Breast epithelium (tissue), 4 donors: ENCODE data around the gene PPP1CB. TPM values are rescaled to one million over a fixed set of nuclear protein-coding genes. Genes with fewer than 3 reads are reported as not detected.

Source experiments
- DNase-seq, 2 donors: peaks; one replicate each; pipeline ENCODE4 v3.0.0-alpha.2; 2019; ENCODE audit warnings: low spot score in 2 of 2
- H3K27ac ChIP-seq, 2 donors: fragments of 200-600 bp; sonication (generic) in 1 of 2; one replicate each; pipeline ENCODE4 v1.5.1; 2016 to 2019; ENCODE audit warnings: mild to moderate bottlenecking in 1 of 2
- H3K27me3 ChIP-seq, 2 donors: fragments of 200-600 bp; sonication (generic) in 1 of 2; one replicate each; pipeline versions ENCODE4 v1.5.1 to v1.6.0; 2017 to 2019; ENCODE audit warnings: control low read depth in 1 of 2, mild to moderate bottlenecking in 1 of 2
- H3K36me3 ChIP-seq: fragments of 200-600 bp; one replicate; pipeline ENCODE4 v1.5.1; 2019
- H3K4me1 ChIP-seq, 2 donors: fragments of 200-600 bp; sonication (generic); one replicate each; pipeline ENCODE4 v1.5.1; 2016 to 2019; ENCODE audit warnings: control low read depth in 1 of 2
- H3K4me3 ChIP-seq, 3 donors: fragments of 200-600 bp; sonication (generic); 1 replicate in 2 of 3; 2 replicates in 1 of 3; pipeline ENCODE4 v1.5.1; 2016 to 2019; ENCODE audit warnings: mild to moderate bottlenecking in 3 of 3, moderate library complexity in 2 of 3
- H3K9me3 ChIP-seq, 2 donors: fragments of 200-600 bp; sonication (generic) in 1 of 2; one replicate each; pipeline ENCODE4 v1.5.1; 2016 to 2019; ENCODE audit warnings: control low read depth in 1 of 2
- POLR2A ChIP-seq: fragments of 450-650 bp; IDR thresholded peaks from one replicate; pipeline ENCODE4 v1.6.1; 2016; ENCODE audit warnings: antibody characterized with exemption, mild to moderate bottlenecking, moderate library complexity
- POLR2AphosphoS5 ChIP-seq, 3 donors: sonication (generic); formaldehyde crosslinking; IDR thresholded peaks; one replicate each; pipeline ENCODE4 v1.6.1; 2017; ENCODE audit warnings: antibody characterized with exemption in 3 of 3
- intact Hi-C: fragments of 100-400 bp; cut with DNase I; formaldehyde crosslinking; loops from one replicate; pipeline ENCODE4 v1.15.1; 2023; ENCODE audit warnings: low total_unique reads
- total RNA-seq, 3 donors: library from RNA; depleted of rRNA; stranded (reverse); fragments of >200 nt; gene quantifications; one replicate each; pipeline ENCODE4 v1.1.0, GENCODE V29; 2016
- TF ChIP-seq, protein P1 (sequence below), 3 donors: fragments of 450-650 bp; IDR thresholded peaks; one replicate each; pipeline ENCODE4 v1.5.1; 2016 to 2017; ENCODE audit warnings: antibody characterized with exemption in 3 of 3, mild to moderate bottlenecking in 3 of 3, moderate library complexity in 3 of 3

The PPP1CB gene
- total RNA-seq, 3 donors from 2014 or later = 189 to 294 (median 289) TPM

DNA sequence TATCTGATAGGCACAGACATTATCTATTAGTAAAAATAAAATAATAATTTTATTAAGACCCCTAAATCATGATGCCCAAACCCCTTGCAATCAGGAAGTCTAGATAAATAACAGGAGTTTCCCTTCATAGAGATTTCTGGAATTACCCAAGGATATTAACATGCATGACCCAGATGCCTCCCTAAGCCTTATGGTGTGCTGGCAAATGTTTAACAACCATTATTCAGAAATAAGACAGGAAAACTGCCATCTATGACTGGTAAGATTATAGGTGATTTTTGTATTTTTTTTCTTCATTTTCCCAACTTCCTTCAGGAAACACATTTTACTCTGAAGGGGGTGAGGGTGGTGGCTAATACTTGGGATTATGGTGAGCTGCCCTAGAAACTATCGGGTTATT, 2.7 kb upstream of the PPP1CB start:
- no peak overlapping the region for H3K4me3 ChIP-seq

DNA sequence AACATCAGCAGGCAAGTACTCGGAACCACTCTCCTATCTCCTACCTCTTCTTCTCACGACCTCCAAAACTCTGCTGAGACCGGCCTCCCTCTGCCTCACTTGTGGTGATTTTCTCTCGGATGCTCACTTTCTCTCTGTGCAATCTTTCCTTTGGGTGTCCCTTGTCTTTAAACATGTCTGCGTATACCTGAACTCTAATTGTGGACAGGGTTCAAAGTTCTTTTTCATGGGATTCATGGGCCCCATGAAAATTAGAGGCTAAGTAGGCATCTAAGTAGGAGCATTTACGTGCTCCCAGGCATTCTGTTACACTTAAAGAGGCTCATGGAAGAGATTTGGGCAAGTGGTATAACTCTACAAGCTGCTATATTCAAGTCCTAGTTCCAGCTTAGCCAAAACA, 2.1 kb upstream of the PPP1CB start:
- H3K4me1 ChIP-seq = peaks cover 0 to 3% of the 10 kb centered on the region in 2 donors
- no peak for DNase-seq
- no peak overlapping the region for H3K4me3 ChIP-seq
- H3K36me3 ChIP-seq = no peaks in the 10 kb centered on the region
- TF ChIP-seq, protein P1, sequence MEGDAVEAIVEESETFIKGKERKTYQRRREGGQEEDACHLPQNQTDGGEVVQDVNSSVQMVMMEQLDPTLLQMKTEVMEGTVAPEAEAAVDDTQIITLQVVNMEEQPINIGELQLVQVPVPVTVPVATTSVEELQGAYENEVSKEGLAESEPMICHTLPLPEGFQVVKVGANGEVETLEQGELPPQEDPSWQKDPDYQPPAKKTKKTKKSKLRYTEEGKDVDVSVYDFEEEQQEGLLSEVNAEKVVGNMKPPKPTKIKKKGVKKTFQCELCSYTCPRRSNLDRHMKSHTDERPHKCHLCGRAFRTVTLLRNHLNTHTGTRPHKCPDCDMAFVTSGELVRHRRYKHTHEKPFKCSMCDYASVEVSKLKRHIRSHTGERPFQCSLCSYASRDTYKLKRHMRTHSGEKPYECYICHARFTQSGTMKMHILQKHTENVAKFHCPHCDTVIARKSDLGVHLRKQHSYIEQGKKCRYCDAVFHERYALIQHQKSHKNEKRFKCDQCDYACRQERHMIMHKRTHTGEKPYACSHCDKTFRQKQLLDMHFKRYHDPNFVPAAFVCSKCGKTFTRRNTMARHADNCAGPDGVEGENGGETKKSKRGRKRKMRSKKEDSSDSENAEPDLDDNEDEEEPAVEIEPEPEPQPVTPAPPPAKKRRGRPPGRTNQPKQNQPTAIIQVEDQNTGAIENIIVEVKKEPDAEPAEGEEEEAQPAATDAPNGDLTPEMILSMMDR (IDR thresholded peaks at IDR 0.05) = no peak
- TF ChIP-seq POLR2A = no peak
- no peaks in the 10 kb centered on the region for H3K9me3 ChIP-seq
- H3K27ac ChIP-seq = peak overlapping the region; percentile 100
- no peaks in the 10 kb centered on the region for H3K27me3 ChIP-seq
- intact Hi-C loops = no loop called here

More for the DNA sequence above, 2.7 kb upstream of the PPP1CB start:
- intact Hi-C loops = no loop called here
- Histone ChIP-seq H3K27ac (peak overlapping the region; percentile 100), H3K36me3 (no peaks in the 10 kb centered on the region), H3K27me3 (no peaks in the 10 kb centered on the region), H3K9me3 (no peaks in the 10 kb centered on the region), H3K4me1 (peaks cover 0 to 3% of the 10 kb centered on the region in 2 donors)
- TF ChIP-seq POLR2AphosphoS5 (IDR thresholded peaks at IDR 0.05) (no peak), POLR2A (no peak)
- TF ChIP-seq, protein P1 (IDR thresholded peaks at IDR 0.05) = no peak
- DNase-seq = no peak

GRCh38 chr2:28750316-28751251, 1.0 kb upstream of the PPP1CB start:
- peaks cover 0 to 3% of the 10 kb centered on the region in 2 donors for H3K4me1 ChIP-seq
- peak overlapping the region; percentile 93 to 97 (median 97) for H3K4me3 ChIP-seq
- DNase-seq = no peak
- no peaks in the 10 kb centered on the region for H3K9me3 ChIP-seq
- intact Hi-C loops = loop anchor here (5.0 kb wide), 1 partner anchor 153 kb away; no protein-coding TSS in a partner anchor
- H3K27me3 ChIP-seq = no peaks in the 10 kb centered on the region
- peak overlapping the region; percentile 100 for H3K27ac ChIP-seq
- TF ChIP-seq POLR2A (no peak), POLR2AphosphoS5 (IDR thresholded peaks at IDR 0.05) (no peak)
- TF ChIP-seq, protein P1 (IDR thresholded peaks at IDR 0.05) = peak in 1 of 3 donors; percentile 13
- no peaks in the 10 kb centered on the region for H3K36me3 ChIP-seq

- intact Hi-C loops = loop anchor here (5.0 kb wide), 1 partner anchor 155 kb away; no protein-coding TSS in a partner anchor
- Histone ChIP-seq H3K9me3 (no peaks in the 10 kb centered on the region), H3K36me3 (no peaks in the 10 kb centered on the region), H3K27me3 (no peaks in the 10 kb centered on the region), H3K4me1 (peaks cover 0 to 11% of the 10 kb centered on the region in 2 donors), H3K27ac (peak overlapping the region; percentile 100), H3K4me3 (peak overlapping the region; percentile 93 to 97 (median 97))
- TF ChIP-seq POLR2A = no peak
- TF ChIP-seq, protein P1 (IDR thresholded peaks at IDR 0.05) = no peak
- TF ChIP-seq POLR2AphosphoS5 (IDR thresholded peaks at IDR 0.05) = peak in 1 of 3 donors; percentile 1
- no peak for DNase-seq
These were observed 463 bp downstream of the PPP1CB start for GRCh38 chr2:28751956-28752630.
